ENCODE results near the gene FHL2. TPM values are rescaled to one million over a fixed set of nuclear protein-coding genes. Genes with fewer than 3 reads are reported as not detected.

The FHL2 gene
- total and polyA plus RNA-seq, 9 of the 15 experiments (the other 6 are each of a cell fraction or from before 2014, with no cell fraction given): 7.5 to 33.1 (median 23.9) TPM

- peak; percentile 49 for TF ChIP-seq E2F8 (IDR thresholded peaks at IDR 0.05; ENCODE audit: low read depth, partially characterized antibody)
- no peak for TF ChIP-seq TAL1 (IDR thresholded peaks at IDR 0.05)
- no peak for TF ChIP-seq ZNF212 (CRISPR knock-in tag; IDR thresholded peaks at IDR 0.05)
- TF ChIP-seq SIX5 (IDR thresholded peaks at IDR 0.05; ENCODE audit: borderline replicate concordance in 1 of 2, insufficient read depth in 1 of 2, low read depth in 1 of 2, low read length in 2 of 2): no peak
- no peak; a peak in 1 of 4 replicates for TF ChIP-seq TEAD1 (CRISPR knock-in tag; IDR thresholded peaks at IDR 0.05)
- no peak for TF ChIP-seq ZNF444 (CRISPR knock-in tag; IDR thresholded peaks at IDR 0.05)
- TF ChIP-seq CEBPZ (IDR thresholded peaks at IDR 0.05; ENCODE audit: borderline replicate concordance, low read depth, low read length): no peak
- TF ChIP-seq ZNF174 (CRISPR knock-in tag; IDR thresholded peaks at IDR 0.05): no peak
- TF ChIP-seq, protein P1, sequence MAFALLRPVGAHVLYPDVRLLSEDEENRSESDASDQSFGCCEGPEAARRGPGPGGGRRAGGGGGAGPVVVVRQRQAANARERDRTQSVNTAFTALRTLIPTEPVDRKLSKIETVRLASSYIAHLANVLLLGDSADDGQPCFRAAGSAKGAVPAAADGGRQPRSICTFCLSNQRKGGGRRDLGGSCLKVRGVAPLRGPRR (CRISPR knock-in tag; IDR thresholded peaks at IDR 0.05): no peak
- no peak for TF ChIP-seq NELFE (IDR thresholded peaks at IDR 0.05; ENCODE audit: insufficient read depth, insufficient read length)
- TF ChIP-seq, protein P2, sequence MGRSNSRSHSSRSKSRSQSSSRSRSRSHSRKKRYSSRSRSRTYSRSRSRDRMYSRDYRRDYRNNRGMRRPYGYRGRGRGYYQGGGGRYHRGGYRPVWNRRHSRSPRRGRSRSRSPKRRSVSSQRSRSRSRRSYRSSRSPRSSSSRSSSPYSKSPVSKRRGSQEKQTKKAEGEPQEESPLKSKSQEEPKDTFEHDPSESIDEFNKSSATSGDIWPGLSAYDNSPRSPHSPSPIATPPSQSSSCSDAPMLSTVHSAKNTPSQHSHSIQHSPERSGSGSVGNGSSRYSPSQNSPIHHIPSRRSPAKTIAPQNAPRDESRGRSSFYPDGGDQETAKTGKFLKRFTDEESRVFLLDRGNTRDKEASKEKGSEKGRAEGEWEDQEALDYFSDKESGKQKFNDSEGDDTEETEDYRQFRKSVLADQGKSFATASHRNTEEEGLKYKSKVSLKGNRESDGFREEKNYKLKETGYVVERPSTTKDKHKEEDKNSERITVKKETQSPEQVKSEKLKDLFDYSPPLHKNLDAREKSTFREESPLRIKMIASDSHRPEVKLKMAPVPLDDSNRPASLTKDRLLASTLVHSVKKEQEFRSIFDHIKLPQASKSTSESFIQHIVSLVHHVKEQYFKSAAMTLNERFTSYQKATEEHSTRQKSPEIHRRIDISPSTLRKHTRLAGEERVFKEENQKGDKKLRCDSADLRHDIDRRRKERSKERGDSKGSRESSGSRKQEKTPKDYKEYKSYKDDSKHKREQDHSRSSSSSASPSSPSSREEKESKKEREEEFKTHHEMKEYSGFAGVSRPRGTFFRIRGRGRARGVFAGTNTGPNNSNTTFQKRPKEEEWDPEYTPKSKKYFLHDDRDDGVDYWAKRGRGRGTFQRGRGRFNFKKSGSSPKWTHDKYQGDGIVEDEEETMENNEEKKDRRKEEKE (IDR thresholded peaks at IDR 0.05; ENCODE audit: borderline replicate concordance in 1 of 2, control insufficient read depth in 1 of 2, low read depth in 2 of 2, low read length in 1 of 2): no peak
- TF ChIP-seq GTF2E2 (tag; IDR thresholded peaks at IDR 0.05): no peak; the same call in 1 of the 2 replicates
- no peak for TF ChIP-seq ZNF764 (CRISPR knock-in tag; IDR thresholded peaks at IDR 0.05; ENCODE audit: low read depth)
Measured at GRCh38 chr2:105398336-105399206, at the start of gene FHL2 (continued).
